Fibroblast of gingiva (primary cell): Measurements from ENCODE around the gene PAX8.

Experiments used
- DNase-seq: peaks from one replicate; pipeline ENCODE4 v3.0.0-alpha.2; 2011; ENCODE audit warnings: low read depth

PAX8 gene

GRCh38 chr2:113220970-113221708 is 57.6 kb downstream of the PAX8 start:
- no peak for DNase-seq

GRCh38 chr2:113219889-113220641 is 58.7 kb downstream of the PAX8 start:
- DNase-seq = peak; percentile 43

- no peak for DNase-seq
Measured at GRCh38 chr2:113219525-113219888, 59.2 kb downstream of the PAX8 start.

- no peak for DNase-seq
Measured at GRCh38 chr2:113219092-113219441, 59.7 kb downstream of the PAX8 start.

- DNase-seq = peak; percentile 84
Measured at GRCh38 chr2:113218283-113219091, 60.2 kb downstream of the PAX8 start.

GRCh38 chr2:113217455-113218282 is 61.1 kb downstream of the PAX8 start:
- no peak for DNase-seq

GRCh38 chr2:113216891-113217454 is 61.7 kb downstream of the PAX8 start:
- DNase-seq = no peak

GRCh38 chr2:113216321-113216720 is 62.4 kb downstream of the PAX8 start:
- DNase-seq = no peak

- no peak for DNase-seq
Measured at GRCh38 chr2:113215056-113215455, 63.7 kb downstream of the PAX8 start.

GRCh38 chr2:113214141-113214540 is 64.6 kb downstream of the PAX8 start:
- no peak for DNase-seq

- no peak for DNase-seq
Measured at GRCh38 chr2:113213061-113213930, 65.4 kb downstream of the PAX8 start.

GRCh38 chr2:113212245-113213060 is 66.3 kb downstream of the PAX8 start:
- DNase-seq = no peak

- peak; percentile 41 for DNase-seq
Measured at GRCh38 chr2:113211226-113212105, 67.3 kb downstream of the PAX8 start.

- DNase-seq = no peak
Measured at GRCh38 chr2:113209646-113210171, 69.0 kb downstream of the PAX8 start.

GRCh38 chr2:113209011-113209645 is 69.6 kb downstream of the PAX8 start:
- DNase-seq = peak; percentile 86

GRCh38 chr2:113208396-113208795 is 70.3 kb downstream of the PAX8 start:
- DNase-seq = no peak

- DNase-seq = no peak
Measured at GRCh38 chr2:113207021-113207420, 71.7 kb downstream of the PAX8 start.

GRCh38 chr2:113206251-113206650 is 72.5 kb downstream of the PAX8 start:
- DNase-seq = no peak
